Osteocyte (in vitro differentiated cells): ENCODE data around the gene GET4. TPM values are rescaled to one million over a fixed set of nuclear protein-coding genes. Genes with fewer than 3 reads are reported as not detected.

Experiments
- DNase-seq: peaks from one replicate; pipeline ENCODE4 v3.0.0; 2021; ENCODE audit warnings: mixed read lengths; ENCODE audit not compliant: unreplicated experiment; ENCODE audit errors: extremely low spot score
- H3K27ac Mint-ChIP-seq: one replicate; pipeline ENCODE4 v1.8.0; 2021; ENCODE audit warnings: mild to moderate bottlenecking, mixed read lengths; ENCODE audit not compliant: unreplicated experiment
- H3K27me3 Mint-ChIP-seq: one replicate; pipeline ENCODE4 v1.8.0; 2021; ENCODE audit warnings: mixed read lengths; ENCODE audit not compliant: unreplicated experiment
- H3K36me3 Mint-ChIP-seq: one replicate; pipeline ENCODE4 v1.8.0; 2021; ENCODE audit warnings: mixed read lengths; ENCODE audit not compliant: unreplicated experiment
- H3K4me1 Mint-ChIP-seq: one replicate; pipeline ENCODE4 v1.8.0; 2021; ENCODE audit warnings: mixed read lengths; ENCODE audit not compliant: unreplicated experiment
- H3K4me3 Mint-ChIP-seq: one replicate; pipeline ENCODE4 v1.8.0; 2021; ENCODE audit warnings: mild to moderate bottlenecking, moderate library complexity, mixed read lengths; ENCODE audit not compliant: unreplicated experiment
- H3K9me3 Mint-ChIP-seq: one replicate; pipeline ENCODE4 v1.8.0; 2021; ENCODE audit warnings: mixed read lengths; ENCODE audit not compliant: unreplicated experiment
- total RNA-seq: library from RNA; stranded (reverse); gene quantifications from 2 replicates; pipeline ENCODE4 v1.2.1, GENCODE V29; 2021
- TF ChIP-seq, protein P1 (sequence below): fragments of 200-600 bp; sonication (generic); IDR thresholded peaks from 2 replicates; pipeline ENCODE4 v1.5.0; 2021; ENCODE audit warnings: antibody characterized with exemption, mild to moderate bottlenecking, moderate library complexity

Gene GET4
- total RNA-seq, 1 donor from 2014 or later = 33.7 TPM

DNA sequence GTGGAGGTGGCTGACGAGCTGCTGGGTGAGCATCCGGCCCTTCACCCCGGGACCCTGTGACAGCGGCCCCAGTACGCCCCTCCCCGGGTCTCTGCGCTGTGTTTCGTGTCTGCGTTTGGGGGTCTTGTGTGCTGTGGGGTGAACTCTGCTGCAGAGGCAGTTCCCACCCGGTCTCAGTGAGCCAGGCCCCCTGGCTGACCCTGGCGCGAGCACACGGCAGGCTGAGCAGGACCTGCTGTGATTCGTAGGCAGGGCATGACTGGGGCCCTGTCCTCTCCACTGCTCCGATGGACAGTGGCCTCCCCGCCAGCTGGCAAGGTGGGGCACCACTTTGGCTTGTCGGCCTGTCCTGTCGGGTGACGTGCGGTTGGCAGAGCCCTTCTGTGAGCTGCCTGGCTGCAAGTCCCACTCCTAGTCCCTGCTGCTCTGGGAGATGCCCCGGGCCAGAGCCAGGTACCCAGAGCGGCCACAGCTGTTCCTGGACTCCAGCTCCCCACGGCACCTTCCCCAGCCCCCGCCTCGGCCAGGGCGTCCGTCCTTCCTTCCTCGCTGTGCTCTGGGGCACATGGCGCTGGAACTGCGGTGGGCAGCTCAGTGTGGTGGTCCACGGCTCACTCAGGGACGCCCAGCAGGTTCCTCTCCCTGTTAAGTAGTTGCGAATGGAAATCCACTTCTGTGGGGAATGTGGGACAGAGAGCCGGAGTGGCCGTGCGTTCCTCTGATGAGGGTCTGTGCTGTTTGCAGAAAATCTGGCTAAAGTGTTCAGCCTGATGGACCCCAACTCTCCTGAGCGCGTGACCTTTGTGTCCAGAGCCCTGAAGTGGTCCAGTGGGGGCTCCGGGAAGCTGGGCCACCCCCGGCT lies 10.5 kb downstream of the GET4 start:
- Mint-ChIP-seq H3K9me3 (no peaks in the 10 kb centered on the region), H3K27me3 (no peaks in the 10 kb centered on the region), H3K4me3 (no peak overlapping the region), H3K27ac (no peak overlapping the region), H3K4me1 (peaks cover 9% of the 10 kb centered on the region), H3K36me3 (peaks cover 10% of the 10 kb centered on the region)
- no peak for DNase-seq
- TF ChIP-seq, protein P1, sequence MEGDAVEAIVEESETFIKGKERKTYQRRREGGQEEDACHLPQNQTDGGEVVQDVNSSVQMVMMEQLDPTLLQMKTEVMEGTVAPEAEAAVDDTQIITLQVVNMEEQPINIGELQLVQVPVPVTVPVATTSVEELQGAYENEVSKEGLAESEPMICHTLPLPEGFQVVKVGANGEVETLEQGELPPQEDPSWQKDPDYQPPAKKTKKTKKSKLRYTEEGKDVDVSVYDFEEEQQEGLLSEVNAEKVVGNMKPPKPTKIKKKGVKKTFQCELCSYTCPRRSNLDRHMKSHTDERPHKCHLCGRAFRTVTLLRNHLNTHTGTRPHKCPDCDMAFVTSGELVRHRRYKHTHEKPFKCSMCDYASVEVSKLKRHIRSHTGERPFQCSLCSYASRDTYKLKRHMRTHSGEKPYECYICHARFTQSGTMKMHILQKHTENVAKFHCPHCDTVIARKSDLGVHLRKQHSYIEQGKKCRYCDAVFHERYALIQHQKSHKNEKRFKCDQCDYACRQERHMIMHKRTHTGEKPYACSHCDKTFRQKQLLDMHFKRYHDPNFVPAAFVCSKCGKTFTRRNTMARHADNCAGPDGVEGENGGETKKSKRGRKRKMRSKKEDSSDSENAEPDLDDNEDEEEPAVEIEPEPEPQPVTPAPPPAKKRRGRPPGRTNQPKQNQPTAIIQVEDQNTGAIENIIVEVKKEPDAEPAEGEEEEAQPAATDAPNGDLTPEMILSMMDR = no peak

DNA sequence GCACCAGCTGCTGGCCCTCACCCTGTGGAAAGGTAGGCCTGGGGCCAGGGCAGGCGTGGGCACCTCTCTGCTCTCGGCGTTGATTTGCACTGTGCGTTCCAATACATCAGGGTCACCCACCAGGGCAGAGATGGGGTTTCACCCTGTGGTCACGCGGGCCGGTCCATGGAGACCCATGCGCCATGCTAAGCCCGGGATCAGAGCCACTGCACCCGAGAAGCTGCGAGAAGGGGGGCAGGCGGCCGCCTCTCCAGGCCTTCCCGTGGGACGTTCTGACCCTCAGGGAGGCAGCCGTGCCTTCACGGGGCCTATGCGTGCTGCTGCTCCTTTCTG lies 11.1 kb downstream of the GET4 start:
- no peak overlapping the region for H3K27ac Mint-ChIP-seq
- peaks cover 6% of the 10 kb centered on the region for H3K4me1 Mint-ChIP-seq
- H3K27me3 Mint-ChIP-seq = no peaks in the 10 kb centered on the region
- H3K36me3 Mint-ChIP-seq = peaks cover 15% of the 10 kb centered on the region
- no peaks in the 10 kb centered on the region for H3K9me3 Mint-ChIP-seq
- H3K4me3 Mint-ChIP-seq = no peak overlapping the region
- TF ChIP-seq, protein P1 = no peak
- no peak for DNase-seq

DNA sequence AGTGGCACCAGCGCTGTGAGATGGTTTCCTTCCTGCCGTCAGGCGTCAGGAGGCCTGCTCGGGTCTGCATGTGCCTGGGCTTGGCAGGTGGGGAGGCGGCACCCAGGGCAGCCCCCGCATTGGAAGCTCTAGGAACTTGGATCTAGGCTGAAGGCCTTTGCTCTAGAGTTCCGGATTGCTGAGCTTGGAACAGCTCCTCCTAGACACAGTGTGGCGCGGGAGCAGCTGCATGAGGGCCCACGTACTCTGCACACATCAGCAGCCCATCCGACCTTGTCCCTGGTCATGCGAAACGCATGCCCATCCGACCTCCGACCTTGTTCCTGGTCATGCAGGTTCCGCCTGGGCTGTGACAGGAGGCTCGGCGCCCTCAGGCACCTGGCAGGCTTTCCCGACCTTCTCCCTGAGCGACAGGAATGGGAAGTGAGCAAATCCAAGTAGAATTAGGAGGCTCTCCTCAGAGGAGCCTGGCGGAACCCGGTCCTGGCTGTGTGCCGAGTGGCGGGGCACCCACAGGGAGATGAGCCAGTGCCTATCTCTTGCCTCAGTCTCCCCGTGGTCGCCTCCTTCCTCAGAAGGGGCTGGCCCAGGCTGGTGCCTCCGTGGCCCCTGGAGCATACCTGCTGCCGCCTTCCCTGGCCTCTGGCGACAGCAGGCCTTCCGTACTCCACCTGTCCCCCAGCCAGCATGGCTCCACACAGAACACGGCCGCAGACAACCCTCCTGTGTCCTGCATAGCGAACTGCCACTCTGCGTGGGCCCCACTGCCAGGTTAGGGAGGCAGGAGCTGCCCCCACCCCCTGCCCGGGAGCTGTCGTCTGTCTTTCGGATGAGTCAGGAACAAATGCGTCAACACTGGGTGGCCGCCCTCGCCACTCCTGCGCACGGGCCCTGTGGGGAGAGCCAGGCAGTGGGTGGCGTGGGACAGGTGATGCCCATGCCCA lies 12.0 kb downstream of the GET4 start:
- peaks cover 4% of the 10 kb centered on the region for H3K4me1 Mint-ChIP-seq

DNA sequence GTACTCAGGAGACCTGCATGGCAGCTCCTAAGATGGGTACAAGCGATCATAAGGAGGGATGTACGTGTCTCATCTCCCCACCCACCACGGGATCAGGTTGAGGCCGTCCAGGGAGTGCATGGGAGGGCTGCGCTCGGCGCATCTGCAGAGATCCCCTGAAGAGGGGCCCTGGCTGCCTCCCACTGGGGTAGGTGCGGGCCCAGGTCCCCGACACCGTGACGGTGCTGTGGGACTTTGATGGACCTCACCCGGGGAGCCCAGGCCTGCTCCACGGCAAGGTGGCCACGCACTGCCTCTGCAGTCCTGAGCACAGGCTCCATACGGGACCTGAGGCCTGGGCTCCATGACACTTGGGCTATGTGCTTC lies 12.7 kb downstream of the GET4 start:
- H3K4me3 Mint-ChIP-seq = no peak overlapping the region
- H3K4me1 Mint-ChIP-seq = peaks cover 4% of the 10 kb centered on the region
- TF ChIP-seq, protein P1 = no peak
- H3K36me3 Mint-ChIP-seq = peaks cover 24% of the 10 kb centered on the region
- no peak for DNase-seq
- H3K9me3 Mint-ChIP-seq = no peaks in the 10 kb centered on the region
- H3K27me3 Mint-ChIP-seq = no peaks in the 10 kb centered on the region
- H3K27ac Mint-ChIP-seq = no peak overlapping the region

More for the DNA sequence above, 12.0 kb downstream of the GET4 start:
- Mint-ChIP-seq H3K36me3 (peaks cover 20% of the 10 kb centered on the region), H3K27me3 (no peaks in the 10 kb centered on the region), H3K27ac (no peak overlapping the region), H3K4me3 (no peak overlapping the region), H3K9me3 (no peaks in the 10 kb centered on the region)
- TF ChIP-seq, protein P1 = no peak
- DNase-seq = no peak

DNA sequence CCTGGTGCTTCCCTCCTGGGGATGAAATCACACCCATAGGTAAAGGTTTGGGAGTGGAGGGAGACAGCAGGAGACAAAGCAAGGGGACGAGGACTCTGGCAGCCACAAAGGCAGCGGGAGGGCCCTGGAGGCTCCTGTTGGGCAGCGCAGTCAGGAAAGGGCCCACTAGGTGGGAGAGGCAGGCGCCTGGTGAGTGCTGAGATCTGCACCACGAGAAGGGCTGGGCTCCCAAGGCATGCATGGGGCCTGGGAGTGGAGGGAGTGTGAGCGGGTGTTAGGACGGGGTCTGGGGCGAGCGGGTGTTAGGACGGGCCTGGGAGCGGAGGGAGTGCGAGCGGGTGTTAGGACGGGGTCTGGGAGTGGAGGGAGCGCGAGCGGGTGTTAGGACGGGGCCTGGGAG lies 13.0 kb downstream of the GET4 start:
- H3K27ac Mint-ChIP-seq = no peak overlapping the region
- H3K36me3 Mint-ChIP-seq = peaks cover 26% of the 10 kb centered on the region
- no peak for DNase-seq
- peaks cover 3% of the 10 kb centered on the region for H3K4me1 Mint-ChIP-seq
- H3K27me3 Mint-ChIP-seq = no peaks in the 10 kb centered on the region
- TF ChIP-seq, protein P1 = no peak
- H3K9me3 Mint-ChIP-seq = no peaks in the 10 kb centered on the region
- no peak overlapping the region for H3K4me3 Mint-ChIP-seq
